Mesenteric fat pad (tissue), 1 donor: ENCODE data around the gene ROCK2. TPM values are rescaled to one million over a fixed set of nuclear protein-coding genes. Genes with fewer than 3 reads are reported as not detected.

Experiments
- DNase-seq: peaks from one replicate; pipeline ENCODE4 v3.0.0-alpha.2; 2020; ENCODE audit warnings: low spot score
- long read RNA-seq: library from polyadenylated mRNA; unstranded; transcript quantifications from one replicate; pipeline ENCODE4 v2.0.0, GENCODE V29; 2020
- total RNA-seq: library from RNA; stranded (reverse); fragmentation: NEBNext Ultra II Directional; extraction: Animal tissue kit (Norgen Biotek cat#: 25700); gene quantifications from one replicate; pipeline ENCODE4 v1.2.1, GENCODE V29; 2021
- donor health status: DM: yes; HTN: yes; CAD: no.

Gene ROCK2
- total RNA-seq = 456 TPM
- long read RNA-seq, partial matches to known transcripts = 124 of 195 reads
- long read RNA-seq, other reads (novel, unspliced or antisense) = 71 of 195 reads

DNA sequence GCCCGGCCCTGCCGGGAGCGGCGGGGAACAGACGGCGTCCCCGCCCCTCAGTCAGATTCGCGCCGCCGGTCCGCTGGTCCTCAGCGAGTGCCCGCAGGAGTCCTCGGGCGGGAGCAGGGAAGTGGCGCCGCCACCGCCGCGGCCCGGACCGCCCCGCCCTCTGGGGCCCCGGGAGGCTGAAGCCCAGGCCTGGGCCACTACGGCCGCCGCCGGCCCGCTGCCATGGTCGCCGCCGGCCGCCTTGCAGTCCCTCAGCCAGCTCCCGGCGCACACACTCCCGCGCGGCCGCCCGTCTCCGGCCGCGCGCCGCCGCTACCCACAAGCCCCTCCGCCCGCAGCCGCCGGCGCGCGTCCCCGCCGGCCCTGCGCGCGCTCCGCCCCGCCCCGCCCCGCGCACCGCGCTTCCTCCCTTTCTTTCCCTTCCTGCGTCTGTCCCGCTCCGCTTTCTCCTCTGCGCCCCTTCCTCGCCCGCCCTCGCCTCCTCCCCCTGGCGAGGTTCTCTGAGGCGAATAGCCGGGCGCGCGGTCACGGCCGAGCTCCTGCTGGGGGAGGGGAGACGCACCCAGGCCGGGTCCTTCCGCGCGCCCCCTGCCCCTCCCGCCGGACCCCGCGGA lies at the start of gene ROCK2:
Gene ROCK2, minus strand, starts transcription at position 295 of the 614 bp plus-strand sequence. CDS start 500 bp downstream, outside the sequence.
- DNase-seq = peak; percentile 96

DNA sequence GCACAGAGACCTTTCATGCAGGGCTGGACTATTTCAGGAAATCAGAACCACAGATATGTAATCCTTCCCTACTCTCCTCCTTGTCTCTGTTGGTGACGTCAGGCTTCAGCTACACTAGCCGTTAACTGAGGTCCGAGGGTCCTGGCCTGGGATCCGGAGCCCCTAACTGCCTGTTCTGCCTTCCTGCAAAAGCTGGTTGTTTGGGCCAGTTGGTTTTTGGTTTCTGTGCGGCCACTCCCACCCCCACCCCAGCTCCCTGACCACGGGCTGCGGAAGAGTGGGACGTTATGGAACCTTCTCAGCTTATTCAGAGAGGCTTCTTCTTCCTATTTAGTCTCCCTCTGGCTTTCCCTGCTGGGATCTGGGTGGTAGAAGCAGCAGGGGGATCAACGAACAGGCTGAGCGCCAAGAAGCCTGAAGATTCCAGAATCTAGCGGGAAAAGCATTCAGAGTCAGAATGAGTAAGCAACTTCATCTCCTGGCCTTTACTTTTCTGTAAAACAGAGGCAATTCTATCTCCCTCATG lies 49.3 kb upstream of the ROCK2 start:
- DNase-seq = no peak

DNA sequence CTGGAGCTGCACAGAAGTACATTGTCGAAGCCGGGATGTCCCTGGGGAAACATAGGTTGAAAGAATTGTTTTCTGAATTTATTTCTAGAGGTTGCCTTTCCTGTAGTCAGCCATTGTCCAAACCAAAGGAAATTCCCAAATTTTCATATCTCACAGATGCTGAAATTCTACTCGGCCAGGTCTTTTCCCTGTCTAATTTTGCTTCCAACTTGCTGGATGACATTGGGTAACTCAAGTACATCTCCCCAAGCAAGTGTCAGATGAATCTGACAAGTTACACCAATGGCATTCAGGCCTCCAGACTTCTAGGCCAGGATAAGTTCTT lies 47.5 kb upstream of the ROCK2 start:
- no peak for DNase-seq

DNA sequence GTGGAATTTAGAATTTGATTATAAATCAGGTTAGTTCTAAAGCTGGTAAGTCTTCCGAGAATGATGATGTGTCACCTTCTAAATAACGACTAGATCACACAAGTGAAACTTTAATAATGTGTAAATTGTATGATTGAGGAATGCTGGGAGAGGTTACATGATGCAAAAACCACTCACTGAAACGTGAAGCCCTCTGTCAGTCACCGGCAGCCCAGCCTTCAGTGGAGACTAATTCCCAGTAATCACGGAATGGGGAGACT lies 45.9 kb upstream of the ROCK2 start:
- no peak for DNase-seq

DNA sequence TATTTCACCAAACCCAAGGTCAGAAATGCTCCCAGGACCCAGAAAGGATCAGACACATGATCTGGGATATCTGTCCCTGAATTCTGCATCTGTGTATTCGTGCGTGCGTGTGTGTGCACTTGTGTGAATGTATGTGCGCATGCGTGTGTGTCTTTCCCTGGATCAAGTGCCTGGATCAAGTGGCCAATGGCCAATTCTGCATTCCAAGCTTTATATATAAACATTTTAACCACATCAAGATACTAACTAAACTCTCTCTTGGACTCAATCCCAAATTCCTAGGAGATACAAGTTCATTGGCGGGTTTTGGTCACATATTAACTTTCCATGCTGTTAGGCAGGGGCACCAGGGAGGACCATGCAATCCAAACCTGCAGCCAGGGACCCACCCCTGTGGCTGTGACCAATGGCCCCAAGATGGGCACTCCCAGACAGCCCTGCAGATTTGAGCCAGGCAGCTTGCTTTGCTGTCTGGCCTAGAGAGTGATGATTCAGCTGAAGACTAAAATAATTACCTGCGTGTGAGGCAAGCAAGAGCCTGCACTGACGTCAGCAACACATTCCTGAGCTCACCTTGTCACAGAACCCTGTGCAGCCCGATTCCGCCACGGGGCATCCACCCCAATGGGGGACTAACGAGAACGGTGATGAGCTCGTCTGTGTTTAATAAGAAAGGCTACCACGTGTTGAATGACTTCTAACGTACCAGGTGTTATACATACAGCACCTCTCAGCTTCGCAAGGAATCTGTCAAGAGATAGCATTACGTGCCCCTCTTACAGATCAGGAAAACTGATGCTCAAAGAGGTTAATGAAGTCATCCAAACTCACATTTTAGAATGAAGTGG lies 45.3 kb upstream of the ROCK2 start:
- no peak for DNase-seq

DNA sequence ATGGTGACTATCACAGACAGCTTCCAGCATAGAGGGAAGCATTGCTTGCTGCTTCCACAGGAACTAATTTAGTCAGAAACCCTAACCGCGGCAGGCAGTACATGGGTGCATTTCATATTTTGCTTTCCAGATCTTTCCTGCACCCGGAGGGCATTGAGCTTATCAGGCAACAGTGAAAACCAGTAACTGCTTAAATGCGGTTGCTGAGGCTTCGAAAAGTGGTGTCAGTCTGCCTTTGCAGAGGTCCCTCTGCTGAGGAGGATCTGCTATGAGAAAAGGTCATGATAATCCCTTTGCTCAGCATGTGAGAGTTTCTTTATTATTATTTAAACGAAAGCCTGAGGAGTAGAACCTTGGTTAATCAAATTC lies 44.6 kb upstream of the ROCK2 start:
- no peak for DNase-seq

DNA sequence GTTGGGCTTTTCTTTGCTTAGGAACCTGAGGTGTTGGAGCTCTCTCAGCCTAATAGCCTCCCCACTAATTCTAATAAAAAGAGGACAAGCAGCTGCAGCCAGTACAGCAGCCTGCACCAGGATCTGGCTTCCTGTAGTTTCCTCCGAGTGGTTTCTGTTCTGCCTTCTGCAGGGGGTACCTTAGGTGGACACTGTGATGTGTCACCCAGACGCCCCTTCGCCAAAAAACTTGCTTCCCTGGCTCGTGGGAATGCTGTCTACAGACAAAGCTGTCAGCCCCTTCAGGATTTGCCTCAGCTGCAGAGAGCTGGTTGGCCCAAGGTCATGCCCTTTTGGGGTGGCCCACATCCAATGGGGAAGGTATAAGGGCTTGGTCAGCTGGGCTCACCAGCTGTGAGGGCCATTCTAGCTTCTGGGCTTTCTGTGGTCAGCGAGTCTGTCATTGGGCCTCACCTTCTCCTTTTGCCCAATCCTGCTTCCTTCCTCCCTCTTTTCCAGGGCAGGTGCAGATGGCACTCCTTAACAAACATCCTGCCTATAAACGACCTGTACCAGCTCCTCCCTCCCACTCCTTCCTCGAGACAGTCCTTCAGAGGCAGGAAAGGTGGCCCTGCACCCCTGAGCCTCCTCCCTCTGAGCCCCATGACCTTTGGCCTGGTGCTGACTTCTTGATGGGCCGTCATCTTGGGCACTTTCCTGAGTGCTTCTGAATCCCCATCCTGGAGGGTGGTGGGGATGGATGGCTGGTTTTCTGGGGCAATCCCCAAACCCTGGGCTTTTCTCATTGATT lies 44.0 kb upstream of the ROCK2 start:
- no peak for DNase-seq

DNA sequence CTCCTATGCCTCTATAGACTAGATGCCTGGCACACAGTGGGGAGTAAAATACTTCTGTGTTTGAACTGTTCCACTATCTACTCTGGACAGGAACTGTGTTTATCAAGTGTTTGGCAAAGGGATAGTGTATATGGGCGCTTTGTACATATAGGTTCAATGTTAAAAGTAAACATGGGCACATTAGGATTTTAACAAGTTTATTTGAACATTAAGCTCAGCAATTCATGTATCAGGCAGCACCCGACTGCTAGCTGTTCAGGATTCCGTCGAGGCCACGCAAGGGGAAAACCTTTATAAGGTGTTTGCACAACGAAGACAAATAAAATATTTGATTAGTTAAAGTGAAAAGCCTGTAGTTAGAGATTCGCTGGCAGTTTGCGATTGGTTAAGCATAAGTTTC lies 43.4 kb upstream of the ROCK2 start:
- DNase-seq = no peak

DNA sequence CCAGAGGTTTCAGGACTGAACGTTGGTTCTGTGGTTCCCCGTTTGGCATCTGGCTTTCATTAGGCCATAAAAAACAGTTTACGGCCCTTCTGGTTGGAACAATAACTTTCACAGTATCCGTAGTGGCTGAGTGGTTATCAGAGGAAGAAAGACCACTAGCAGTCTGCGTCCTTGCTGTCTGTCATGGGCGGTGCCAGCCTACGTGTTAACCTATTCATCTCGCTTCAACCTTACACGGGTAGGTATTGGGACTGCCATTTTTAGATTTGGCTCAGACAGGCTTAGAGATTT lies 42.6 kb upstream of the ROCK2 start:
- DNase-seq = no peak

DNA sequence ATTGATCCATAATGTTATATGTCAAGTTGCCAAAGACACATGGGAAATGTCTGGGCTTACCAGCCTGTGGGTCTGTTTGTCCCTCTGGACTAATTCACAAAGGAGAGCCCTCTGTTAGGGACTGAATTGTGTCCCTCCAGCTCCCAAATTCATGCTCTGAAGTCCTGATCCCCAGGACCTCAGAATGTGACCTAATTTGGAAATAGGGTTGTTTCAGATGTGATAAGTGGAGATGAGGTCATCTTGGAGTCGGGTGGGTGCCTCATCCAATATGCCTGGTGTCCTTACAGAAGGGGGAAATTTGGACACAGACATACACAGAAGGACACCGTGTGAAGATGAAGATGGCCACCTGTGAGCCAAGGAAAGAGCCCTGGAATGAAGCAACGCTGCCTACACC lies 41.4 kb upstream of the ROCK2 start:
- DNase-seq = no peak

DNA sequence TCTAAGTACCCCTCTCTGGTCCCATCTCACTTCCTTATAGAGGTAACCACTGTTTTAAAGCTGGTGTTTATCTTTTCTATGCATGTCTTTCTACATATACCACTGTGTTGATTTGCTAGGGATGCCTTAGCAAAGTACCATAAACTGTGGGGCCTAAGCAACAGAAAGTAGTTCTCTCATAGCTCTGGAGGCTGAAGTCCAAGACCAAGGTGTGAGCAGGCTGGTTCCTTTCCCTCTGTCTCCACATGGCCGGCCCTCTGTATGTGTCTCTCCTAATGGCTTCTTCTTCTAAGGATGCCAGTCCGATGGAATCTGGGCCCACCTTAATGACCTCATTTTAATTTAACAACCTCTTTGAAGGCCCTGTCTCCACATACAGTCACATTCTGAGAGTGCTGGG lies 40.8 kb upstream of the ROCK2 start:
- no peak for DNase-seq

DNA sequence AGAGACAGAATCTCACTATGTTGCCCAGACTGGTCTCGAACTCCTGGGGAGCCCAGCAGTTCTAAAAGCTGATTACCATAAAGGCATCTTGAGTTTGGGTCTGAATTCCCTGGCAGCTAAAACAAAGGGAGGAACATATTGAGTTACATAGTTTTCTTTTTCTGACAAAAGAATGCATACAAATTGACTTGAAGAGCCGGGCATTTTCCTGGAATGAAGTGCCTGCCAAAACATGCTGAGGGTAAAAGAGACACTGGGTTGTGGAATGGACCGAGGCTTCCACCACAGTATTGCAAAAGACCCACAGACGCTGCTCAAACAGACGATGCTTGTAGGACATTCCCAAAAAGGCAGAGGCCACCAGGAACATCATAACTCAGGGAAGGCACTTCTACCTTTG lies 35.1 kb upstream of the ROCK2 start:
- DNase-seq = no peak

DNA sequence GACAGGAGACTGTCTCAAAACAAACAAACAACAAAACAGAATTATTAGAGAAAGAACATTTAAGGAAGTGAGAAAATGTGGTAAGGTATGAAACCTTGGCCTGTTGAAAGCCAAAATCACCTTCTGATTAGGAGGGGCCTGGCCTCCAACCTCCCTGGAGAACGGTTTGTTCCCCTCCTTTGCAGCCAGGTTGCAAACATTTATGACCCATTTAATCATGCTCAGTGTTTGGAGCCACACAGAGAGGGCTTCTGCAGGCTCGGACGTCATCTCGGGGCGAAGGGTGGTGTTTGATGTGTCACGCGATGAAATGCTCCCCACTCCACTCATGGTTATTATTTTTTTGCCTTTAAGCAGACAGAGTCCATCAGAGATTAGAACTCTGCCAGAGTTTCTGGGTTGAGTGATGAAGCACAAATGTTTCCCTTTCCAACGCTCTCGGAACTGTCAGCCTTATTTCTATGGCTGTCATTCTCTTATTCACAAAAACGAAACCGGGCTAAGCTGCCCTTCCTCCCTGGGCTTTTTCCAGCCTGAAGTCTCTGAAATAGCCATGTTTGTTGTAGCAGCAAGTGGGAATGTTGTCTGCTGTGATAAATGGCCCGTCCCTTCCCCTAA lies 33.6 kb upstream of the ROCK2 start:
- peak; percentile 55 for DNase-seq

DNA sequence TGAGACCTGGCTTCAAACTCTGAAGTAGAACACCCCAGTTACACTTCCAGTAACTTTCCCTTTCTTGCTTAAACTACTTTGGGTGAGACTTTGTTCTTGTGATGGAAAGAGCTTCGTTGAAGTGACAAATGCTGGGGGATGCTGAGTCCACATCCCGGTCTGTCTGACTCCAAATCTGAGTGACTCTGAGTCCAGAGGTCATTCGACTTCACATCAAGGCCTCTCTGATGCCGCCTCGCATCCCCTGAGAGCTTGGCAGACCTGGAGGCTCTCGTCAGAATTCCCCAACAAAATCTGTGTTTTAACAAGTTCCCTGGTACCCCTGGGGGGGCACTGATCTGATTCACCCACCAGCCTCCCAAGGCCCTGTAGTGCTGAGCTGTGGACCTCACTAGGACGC lies 31.6 kb upstream of the ROCK2 start:
- DNase-seq = peak; percentile 64

DNA sequence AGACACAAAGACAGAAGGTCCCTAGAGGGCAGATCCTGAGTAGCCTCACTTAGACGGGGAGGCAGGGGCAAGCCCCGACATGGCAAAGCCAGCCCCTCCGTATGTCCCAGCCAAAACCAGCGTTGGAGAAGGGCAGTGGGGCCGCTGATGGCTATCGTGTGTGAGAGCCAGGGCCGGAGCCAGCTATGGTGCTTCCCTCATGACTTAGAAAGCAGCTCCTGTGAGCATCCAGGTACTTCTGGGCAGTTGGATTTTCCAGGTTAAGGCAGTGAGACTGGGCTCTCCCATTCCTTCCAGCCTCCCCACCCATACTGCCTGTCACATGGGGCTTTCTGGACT lies 31.2 kb upstream of the ROCK2 start:
- DNase-seq = peak; percentile 71

DNA sequence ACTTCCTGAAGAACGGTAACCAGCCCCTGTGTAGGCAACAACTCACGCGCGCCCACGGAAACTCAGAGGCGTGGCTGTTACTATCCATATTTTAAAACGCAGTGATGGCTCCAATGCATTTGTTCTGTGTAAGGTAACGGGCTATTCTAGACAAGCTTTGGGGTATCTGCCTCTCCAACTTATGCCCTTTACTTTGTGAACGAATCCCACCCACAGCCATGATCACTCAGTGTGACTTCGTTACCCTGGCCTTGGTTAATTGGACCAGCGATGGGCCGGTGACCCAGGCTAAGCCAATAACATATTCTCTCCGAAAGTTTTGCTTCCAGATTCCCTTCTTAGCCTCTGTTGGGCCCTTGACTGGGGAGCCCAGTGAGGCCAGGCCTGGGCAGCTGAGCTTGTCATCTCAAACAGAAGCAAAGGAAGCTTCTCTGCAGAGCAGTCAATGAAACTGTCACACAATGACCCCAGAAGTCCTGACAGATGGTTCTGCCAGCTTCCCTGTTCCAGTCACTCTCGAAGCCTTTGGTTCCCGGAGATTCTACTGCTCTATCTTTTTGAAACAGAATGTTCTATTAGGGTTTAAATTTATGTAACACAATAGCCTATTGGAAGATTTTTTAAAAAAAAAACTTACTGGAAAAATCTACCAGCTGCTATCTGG lies 30.7 kb upstream of the ROCK2 start:
- DNase-seq = peak; percentile 78

DNA sequence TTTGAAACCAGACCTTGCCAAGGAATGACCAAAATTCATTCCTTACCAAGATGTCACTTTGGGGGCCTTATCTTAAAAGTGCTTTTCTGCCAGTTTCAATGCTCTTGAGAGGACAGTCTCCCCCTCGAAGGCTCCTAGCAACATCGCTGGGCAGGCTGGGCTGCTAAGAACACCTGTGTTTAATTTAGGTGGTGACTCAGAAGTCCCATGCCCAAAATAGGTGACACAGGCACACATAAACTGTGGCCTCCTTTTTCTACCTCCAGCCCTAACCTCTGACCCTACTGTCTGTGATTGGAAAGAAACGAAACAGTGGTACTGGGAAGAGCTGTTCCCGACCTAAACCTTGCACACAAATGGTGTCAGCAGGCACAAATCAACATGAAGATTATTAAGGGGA lies 28.7 kb upstream of the ROCK2 start:
- DNase-seq = no peak

DNA sequence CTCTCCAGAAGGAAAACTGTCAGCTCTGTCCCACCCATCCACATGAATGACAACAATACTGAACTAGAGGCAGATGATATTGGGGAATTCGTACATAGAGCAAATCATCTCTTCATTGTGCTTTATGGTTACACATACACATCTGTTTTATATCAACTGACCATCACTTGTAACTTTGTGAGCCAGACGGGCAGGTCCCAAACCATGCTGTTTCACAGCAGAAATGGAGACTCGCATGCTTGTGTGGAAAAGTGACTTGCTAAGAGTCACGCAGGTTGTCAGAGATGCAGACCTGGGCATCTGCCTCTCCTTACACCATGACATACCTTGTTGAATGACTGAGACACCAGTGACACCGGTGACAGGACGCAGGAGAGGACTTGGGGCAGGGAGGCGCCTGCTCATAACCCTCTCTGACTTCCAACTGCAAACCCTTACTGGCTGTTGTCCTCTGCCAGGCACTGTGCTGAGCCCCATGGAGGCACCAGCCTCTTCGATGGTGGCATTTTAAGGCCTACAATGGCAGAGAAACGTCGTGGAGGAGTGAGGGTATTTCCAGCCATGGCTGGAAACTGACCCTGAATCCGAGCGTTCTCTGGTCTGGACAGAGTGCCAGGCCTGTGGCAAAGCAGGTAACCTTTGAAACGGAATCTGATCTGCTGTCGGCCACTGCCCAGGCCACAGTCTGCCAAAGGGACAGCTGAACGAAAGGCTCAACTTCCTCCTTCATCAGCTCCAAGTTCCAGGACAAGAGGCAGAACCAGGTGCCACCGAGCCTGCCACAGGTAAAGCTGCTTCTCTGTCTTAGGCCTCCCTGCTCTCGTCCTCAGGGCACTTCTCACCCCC lies 26.9 kb upstream of the ROCK2 start:
- DNase-seq = no peak

DNA sequence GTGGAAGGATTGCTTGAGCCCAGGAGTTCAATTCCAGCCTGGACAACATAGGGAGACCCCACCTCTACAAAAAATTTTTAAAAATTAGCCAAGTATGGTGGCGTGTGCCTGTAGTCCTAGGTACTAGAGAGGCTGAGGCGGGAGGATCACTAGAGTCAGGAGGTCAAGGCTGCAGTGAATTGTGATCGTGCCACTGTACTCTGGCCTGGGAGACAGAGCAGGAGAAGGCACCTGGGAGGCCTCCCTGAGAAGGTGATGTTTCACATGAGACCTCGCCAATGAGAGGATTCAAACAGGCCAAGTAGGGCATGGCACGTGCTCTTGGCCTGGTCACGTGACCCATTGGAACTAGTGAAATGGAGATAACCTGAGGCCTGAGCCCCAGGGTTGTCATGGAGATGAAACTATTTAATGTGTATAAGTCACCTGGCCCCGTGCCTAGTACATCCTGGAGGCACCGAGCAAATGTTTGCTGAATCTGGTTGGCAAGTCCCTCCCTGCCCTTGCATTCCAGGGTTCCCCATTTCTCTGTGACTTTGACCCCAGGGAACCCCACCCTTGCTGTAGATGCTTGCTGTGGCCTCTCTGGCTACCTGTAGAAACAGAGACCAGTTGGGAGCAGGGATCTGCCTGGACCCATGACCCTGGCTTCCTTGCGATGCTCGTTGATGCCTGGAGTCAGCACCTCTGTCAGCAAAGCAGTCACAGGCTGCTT lies 26.1 kb upstream of the ROCK2 start:
- DNase-seq = no peak

DNA sequence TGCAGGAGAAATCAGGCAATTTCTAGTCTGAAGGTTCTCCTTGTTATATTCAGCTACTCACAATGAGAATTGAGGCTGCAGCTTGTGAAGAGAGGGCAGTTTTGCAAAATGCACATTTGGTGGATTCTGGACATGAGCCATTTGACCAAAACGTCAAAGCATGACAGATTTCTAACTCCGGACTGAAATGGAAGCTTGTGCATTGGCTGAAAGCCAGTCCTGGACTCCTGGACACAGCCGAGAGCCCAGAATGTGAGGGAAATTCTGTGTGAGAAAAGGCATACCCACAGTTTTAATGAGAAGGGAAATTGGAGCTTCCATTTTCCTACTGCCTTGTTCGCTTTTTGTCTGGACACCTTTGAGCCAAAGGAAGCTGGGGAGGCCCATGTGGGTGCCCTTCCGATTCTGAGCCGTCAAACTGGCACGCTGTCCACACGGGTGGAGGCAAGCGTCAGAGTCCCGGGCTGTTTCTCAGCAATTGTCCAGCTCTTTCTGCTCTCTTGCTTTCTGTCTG lies 23.7 kb upstream of the ROCK2 start:
- DNase-seq = no peak
